Fibroblast of skin of left quadriceps (primary cell): ENCODE results near the gene IST1.
"Not testable (repeated sequence)": the region's sequence is repeated elsewhere in the genome, so short reads cannot be mapped to it uniquely, and the experiment has no call there.

Experiments
- DNase-seq, 2 experiments: peaks; one replicate each; pipeline ENCODE4 v3.0.0-alpha.2; 2013; ENCODE audit warnings: low read depth in 2 of 2

Gene IST1

GRCh38 chr16:71882505-71883167 lies 12.7 kb upstream of the IST1 start:
- DNase-seq: peak in 1 of 2 experiments; percentile 36

- DNase-seq: no peak
These were observed 12.0 kb upstream of the IST1 start for GRCh38 chr16:71883168-71883848.

- peak; percentile 52 to 58 for DNase-seq
These were observed 11.3 kb upstream of the IST1 start, which contains the start of gene ZNF821 for GRCh38 chr16:71883849-71884638. TSS of gene ZNF821 (minus strand) at chr16:71884182. CDS start at chr16:71879946, 4,236 bp downstream.

GRCh38 chr16:71885261-71885650 lies 10.1 kb upstream of the IST1 start:
- DNase-seq: no peak

GRCh38 chr16:71889147-71889546 lies 6.2 kb upstream of the IST1 start:
- DNase-seq: no peak

- no peak for DNase-seq
These were observed 1.5 kb upstream of the IST1 start for GRCh38 chr16:71893888-71894228.

GRCh38 chr16:71894229-71894920 lies 956 bp upstream of the IST1 start:
- DNase-seq: peak in 1 of 2 experiments; percentile 14

- peak in 1 of 2 experiments; percentile 8 for DNase-seq
These were observed 491 bp downstream of the IST1 start for GRCh38 chr16:71895679-71896365.

- no peak for DNase-seq
These were observed 1.5 kb downstream of the IST1 start for GRCh38 chr16:71896764-71897368.

- no peak for DNase-seq
These were observed 3.8 kb downstream of the IST1 start for GRCh38 chr16:71899171-71899570.

- no peak for DNase-seq
These were observed 7.5 kb downstream of the IST1 start for GRCh38 chr16:71902656-71903365.

GRCh38 chr16:71903608-71904007 lies 8.3 kb downstream of the IST1 start:
- DNase-seq: no peak

GRCh38 chr16:71904239-71904638 lies 8.9 kb downstream of the IST1 start:
- DNase-seq: no peak

- DNase-seq: not testable (repeated sequence)
These were observed 10.4 kb downstream of the IST1 start for GRCh38 chr16:71905765-71906164.

GRCh38 chr16:71911121-71911520 lies 15.8 kb downstream of the IST1 start:
- no peak for DNase-seq

GRCh38 chr16:71912534-71913275 lies 17.4 kb downstream of the IST1 start:
- DNase-seq: no peak

- no peak for DNase-seq
These were observed 19.5 kb downstream of the IST1 start for GRCh38 chr16:71914802-71915201.

GRCh38 chr16:71915350-71915749 lies 20.0 kb downstream of the IST1 start:
- DNase-seq: no peak

- no peak for DNase-seq
These were observed 21.1 kb downstream of the IST1 start for GRCh38 chr16:71916397-71916920.
